ENCODE results near the gene THOC3.
"Not testable (repeated sequence)": the region's sequence is repeated elsewhere in the genome, so short reads cannot be mapped to it uniquely, and the experiment has no call there.

The THOC3 gene

GRCh38 chr5:175967471-175968372, at the start of gene THOC3:
Gene THOC3 (minus strand): TSS chr5:175968315. CDS start chr5:175968208, 107 bp downstream.
- H3K9me3 Mint-ChIP-seq; H3K27me3 Mint-ChIP-seq; H3K36me3 Mint-ChIP-seq (ENCODE audit: insufficient read depth); H3K4me1 Mint-ChIP-seq: not testable (repeated sequence)
- Mint-ChIP-seq H3K4me3 (peak within 1 kb of the TSS; percentile 89), H3K27ac (ENCODE audit: low read depth) (peak within 1 kb of the TSS; percentile 61)
- ATAC-seq (replicated peaks; ENCODE audit: extremely low read depth, poor library complexity, severe bottlenecking) = peak; percentile 98
- peak; percentile 62 to 73 for DNase-seq (ENCODE audit: low spot score in 2 of 2)

GRCh38 chr5:176017324-176017723, 49.2 kb upstream of the THOC3 start:
- H3K36me3 Mint-ChIP-seq (ENCODE audit: insufficient read depth); H3K4me3 Mint-ChIP-seq; DNase-seq (ENCODE audit: low spot score in 2 of 2); H3K27ac Mint-ChIP-seq (ENCODE audit: low read depth); H3K27me3 Mint-ChIP-seq; H3K4me1 Mint-ChIP-seq; H3K9me3 Mint-ChIP-seq: not testable (repeated sequence)
- ATAC-seq (replicated peaks; ENCODE audit: extremely low read depth, poor library complexity, severe bottlenecking) = peak; percentile 93

- not testable (repeated sequence) for H3K27ac Mint-ChIP-seq (ENCODE audit: low read depth); H3K4me1 Mint-ChIP-seq; H3K27me3 Mint-ChIP-seq; H3K36me3 Mint-ChIP-seq (ENCODE audit: insufficient read depth); DNase-seq (ENCODE audit: low spot score in 2 of 2); H3K4me3 Mint-ChIP-seq; ATAC-seq (replicated peaks; ENCODE audit: extremely low read depth, poor library complexity, severe bottlenecking); H3K9me3 Mint-ChIP-seq
These were observed 46.2 kb upstream of the THOC3 start for GRCh38 chr5:176014360-176014759.

- H3K36me3 Mint-ChIP-seq (ENCODE audit: insufficient read depth); ATAC-seq (replicated peaks; ENCODE audit: extremely low read depth, poor library complexity, severe bottlenecking); H3K27ac Mint-ChIP-seq (ENCODE audit: low read depth); H3K4me1 Mint-ChIP-seq; H3K4me3 Mint-ChIP-seq; H3K9me3 Mint-ChIP-seq; DNase-seq (ENCODE audit: low spot score in 2 of 2): not testable (repeated sequence)
- peaks cover 10% of the 10 kb centered on the region for H3K27me3 Mint-ChIP-seq
These were observed 43.0 kb upstream of the THOC3 start for GRCh38 chr5:176011088-176011487.

GRCh38 chr5:176010202-176010601, 42.1 kb upstream of the THOC3 start:
- ATAC-seq (replicated peaks; ENCODE audit: extremely low read depth, poor library complexity, severe bottlenecking); H3K36me3 Mint-ChIP-seq (ENCODE audit: insufficient read depth); H3K9me3 Mint-ChIP-seq; H3K4me3 Mint-ChIP-seq; H3K4me1 Mint-ChIP-seq; H3K27ac Mint-ChIP-seq (ENCODE audit: low read depth); DNase-seq (ENCODE audit: low spot score in 2 of 2): not testable (repeated sequence)
- peaks cover 10% of the 10 kb centered on the region for H3K27me3 Mint-ChIP-seq

- H3K9me3 Mint-ChIP-seq; H3K4me1 Mint-ChIP-seq; DNase-seq (ENCODE audit: low spot score in 2 of 2); H3K36me3 Mint-ChIP-seq (ENCODE audit: insufficient read depth): not testable (repeated sequence)
- Mint-ChIP-seq H3K27me3 (peaks cover 10% of the 10 kb centered on the region), H3K4me3 (peak overlapping the region; percentile 57), H3K27ac (ENCODE audit: low read depth) (peak overlapping the region; percentile 69)
- peak; percentile 32 for ATAC-seq (replicated peaks; ENCODE audit: extremely low read depth, poor library complexity, severe bottlenecking)
These were observed 39.1 kb upstream of the THOC3 start for GRCh38 chr5:176007220-176007619.

GRCh38 chr5:176006819-176007218, 38.7 kb upstream of the THOC3 start:
- H3K36me3 Mint-ChIP-seq (ENCODE audit: insufficient read depth); H3K4me1 Mint-ChIP-seq; H3K9me3 Mint-ChIP-seq; ATAC-seq (replicated peaks; ENCODE audit: extremely low read depth, poor library complexity, severe bottlenecking); DNase-seq (ENCODE audit: low spot score in 2 of 2): not testable (repeated sequence)
- Mint-ChIP-seq H3K27ac (ENCODE audit: low read depth) (peak overlapping the region; percentile 69), H3K27me3 (peaks cover 10% of the 10 kb centered on the region), H3K4me3 (peak overlapping the region; percentile 57)

- not testable (repeated sequence) for ATAC-seq (replicated peaks; ENCODE audit: extremely low read depth, poor library complexity, severe bottlenecking); H3K9me3 Mint-ChIP-seq; H3K27me3 Mint-ChIP-seq; H3K4me1 Mint-ChIP-seq; H3K36me3 Mint-ChIP-seq (ENCODE audit: insufficient read depth); DNase-seq (ENCODE audit: low spot score in 2 of 2); H3K4me3 Mint-ChIP-seq; H3K27ac Mint-ChIP-seq (ENCODE audit: low read depth)
These were observed 29.9 kb upstream of the THOC3 start for GRCh38 chr5:175997979-175998378.

- DNase-seq (ENCODE audit: low spot score in 2 of 2); H3K27me3 Mint-ChIP-seq; H3K4me1 Mint-ChIP-seq; H3K27ac Mint-ChIP-seq (ENCODE audit: low read depth); H3K9me3 Mint-ChIP-seq; H3K36me3 Mint-ChIP-seq (ENCODE audit: insufficient read depth); H3K4me3 Mint-ChIP-seq; ATAC-seq (replicated peaks; ENCODE audit: extremely low read depth, poor library complexity, severe bottlenecking): not testable (repeated sequence)
These were observed 29.4 kb upstream of the THOC3 start for GRCh38 chr5:175997495-175997894.

GRCh38 chr5:175996791-175997190, 28.7 kb upstream of the THOC3 start:
- not testable (repeated sequence) for H3K4me1 Mint-ChIP-seq; ATAC-seq (replicated peaks; ENCODE audit: extremely low read depth, poor library complexity, severe bottlenecking); H3K9me3 Mint-ChIP-seq; H3K27me3 Mint-ChIP-seq; DNase-seq (ENCODE audit: low spot score in 2 of 2); H3K36me3 Mint-ChIP-seq (ENCODE audit: insufficient read depth); H3K27ac Mint-ChIP-seq (ENCODE audit: low read depth); H3K4me3 Mint-ChIP-seq

- H3K27me3 Mint-ChIP-seq; H3K4me3 Mint-ChIP-seq; H3K4me1 Mint-ChIP-seq; H3K9me3 Mint-ChIP-seq; ATAC-seq (replicated peaks; ENCODE audit: extremely low read depth, poor library complexity, severe bottlenecking); DNase-seq (ENCODE audit: low spot score in 2 of 2); H3K36me3 Mint-ChIP-seq (ENCODE audit: insufficient read depth); H3K27ac Mint-ChIP-seq (ENCODE audit: low read depth): not testable (repeated sequence)
These were observed 27.4 kb upstream of the THOC3 start for GRCh38 chr5:175995506-175995905.

- not testable (repeated sequence) for ATAC-seq (replicated peaks; ENCODE audit: extremely low read depth, poor library complexity, severe bottlenecking); H3K4me3 Mint-ChIP-seq; H3K36me3 Mint-ChIP-seq (ENCODE audit: insufficient read depth); H3K27ac Mint-ChIP-seq (ENCODE audit: low read depth); H3K27me3 Mint-ChIP-seq; H3K9me3 Mint-ChIP-seq; DNase-seq (ENCODE audit: low spot score in 2 of 2); H3K4me1 Mint-ChIP-seq
These were observed 11.4 kb upstream of the THOC3 start for GRCh38 chr5:175979371-175979995.

GRCh38 chr5:175968381-175968780, 266 bp upstream of the THOC3 start:
- not testable (repeated sequence) for H3K36me3 Mint-ChIP-seq (ENCODE audit: insufficient read depth); H3K4me1 Mint-ChIP-seq; H3K27me3 Mint-ChIP-seq; H3K9me3 Mint-ChIP-seq; DNase-seq (ENCODE audit: low spot score in 2 of 2)
- H3K27ac Mint-ChIP-seq (ENCODE audit: low read depth) = peak overlapping the region; percentile 61
- peak; percentile 5 for ATAC-seq (replicated peaks; ENCODE audit: extremely low read depth, poor library complexity, severe bottlenecking)
- H3K4me3 Mint-ChIP-seq = peak overlapping the region; percentile 89
